ENCODE measurements around the gene ATAD5. TPM values are rescaled to one million over a fixed set of nuclear protein-coding genes. Genes with fewer than 3 reads are reported as not detected.

The ATAD5 gene
- polyA plus RNA-seq, 1 donor from 2014 or later: 6.3 TPM

DNA sequence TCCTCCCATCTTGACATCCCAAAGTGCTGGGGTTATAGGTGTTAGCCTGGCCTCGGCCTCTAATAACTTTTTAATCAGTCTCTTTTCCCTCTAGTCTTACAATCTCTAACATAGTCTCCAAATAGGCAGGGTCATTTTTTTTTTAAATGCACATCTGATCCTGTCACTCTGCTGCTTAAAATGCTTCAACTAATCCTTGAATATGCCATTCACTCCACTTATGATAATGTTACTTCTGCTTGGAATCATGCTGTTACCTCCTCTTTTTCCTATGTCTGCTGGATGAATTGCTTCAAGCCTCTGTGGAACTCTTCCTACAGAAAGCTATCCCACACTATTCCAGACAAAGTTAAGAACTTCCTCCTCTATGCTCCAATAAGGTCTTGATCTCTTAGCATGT is 30.1 kb upstream of the ATAD5 start (continued):
- TF ChIP-seq, protein P1, sequence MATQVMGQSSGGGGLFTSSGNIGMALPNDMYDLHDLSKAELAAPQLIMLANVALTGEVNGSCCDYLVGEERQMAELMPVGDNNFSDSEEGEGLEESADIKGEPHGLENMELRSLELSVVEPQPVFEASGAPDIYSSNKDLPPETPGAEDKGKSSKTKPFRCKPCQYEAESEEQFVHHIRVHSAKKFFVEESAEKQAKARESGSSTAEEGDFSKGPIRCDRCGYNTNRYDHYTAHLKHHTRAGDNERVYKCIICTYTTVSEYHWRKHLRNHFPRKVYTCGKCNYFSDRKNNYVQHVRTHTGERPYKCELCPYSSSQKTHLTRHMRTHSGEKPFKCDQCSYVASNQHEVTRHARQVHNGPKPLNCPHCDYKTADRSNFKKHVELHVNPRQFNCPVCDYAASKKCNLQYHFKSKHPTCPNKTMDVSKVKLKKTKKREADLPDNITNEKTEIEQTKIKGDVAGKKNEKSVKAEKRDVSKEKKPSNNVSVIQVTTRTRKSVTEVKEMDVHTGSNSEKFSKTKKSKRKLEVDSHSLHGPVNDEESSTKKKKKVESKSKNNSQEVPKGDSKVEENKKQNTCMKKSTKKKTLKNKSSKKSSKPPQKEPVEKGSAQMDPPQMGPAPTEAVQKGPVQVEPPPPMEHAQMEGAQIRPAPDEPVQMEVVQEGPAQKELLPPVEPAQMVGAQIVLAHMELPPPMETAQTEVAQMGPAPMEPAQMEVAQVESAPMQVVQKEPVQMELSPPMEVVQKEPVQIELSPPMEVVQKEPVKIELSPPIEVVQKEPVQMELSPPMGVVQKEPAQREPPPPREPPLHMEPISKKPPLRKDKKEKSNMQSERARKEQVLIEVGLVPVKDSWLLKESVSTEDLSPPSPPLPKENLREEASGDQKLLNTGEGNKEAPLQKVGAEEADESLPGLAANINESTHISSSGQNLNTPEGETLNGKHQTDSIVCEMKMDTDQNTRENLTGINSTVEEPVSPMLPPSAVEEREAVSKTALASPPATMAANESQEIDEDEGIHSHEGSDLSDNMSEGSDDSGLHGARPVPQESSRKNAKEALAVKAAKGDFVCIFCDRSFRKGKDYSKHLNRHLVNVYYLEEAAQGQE (IDR thresholded peaks at IDR 0.05; ENCODE audit: borderline replicate concordance): no peak
- no peak for TF ChIP-seq SMC3 (conservative IDR thresholded peaks at IDR 0.05; ENCODE audit: poor library complexity)

DNA sequence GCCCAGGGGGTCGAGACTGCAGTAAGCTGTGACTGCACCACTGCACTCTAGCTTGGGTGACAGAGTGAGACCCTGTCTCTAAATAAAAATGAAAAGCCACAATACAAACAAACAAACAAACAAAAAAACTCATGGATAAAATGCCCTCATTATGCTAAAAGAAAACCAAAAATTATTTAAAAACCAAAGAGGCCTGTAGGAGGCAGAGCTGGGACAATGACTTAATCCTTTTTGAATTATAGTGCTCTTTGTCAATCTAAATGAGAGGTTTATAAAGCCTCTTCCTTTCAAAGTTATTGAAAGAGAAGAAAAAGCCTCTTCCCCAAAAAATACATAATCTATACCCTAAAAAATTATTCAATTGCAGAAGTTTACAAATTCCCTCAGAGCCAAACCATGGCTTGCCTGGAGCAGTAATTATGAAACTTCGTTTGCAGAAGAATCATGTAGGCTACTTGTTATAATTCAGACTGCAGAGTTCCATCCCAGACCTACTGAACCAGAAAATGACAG is 25.8 kb upstream of the ATAD5 start:
- TF ChIP-seq POLR2AphosphoS5 (IDR thresholded peaks at IDR 0.05) (no peak), SMC3 (conservative IDR thresholded peaks at IDR 0.05; ENCODE audit: poor library complexity) (no peak), EP300 (conservative IDR thresholded peaks at IDR 0.05; ENCODE audit: poor library complexity, severe bottlenecking) (no peak), MXI1 (conservative IDR thresholded peaks at IDR 0.05; ENCODE audit: poor library complexity, severe bottlenecking) (no peak), TAF1 (IDR thresholded peaks at IDR 0.05; ENCODE audit: low read depth) (no peak), RAD21 (conservative IDR thresholded peaks at IDR 0.05) (no peak), EZH2 (IDR thresholded peaks at IDR 0.05; ENCODE audit: borderline replicate concordance, insufficient read depth, low read length, poor library complexity, severe bottlenecking) (no peak)
- TF ChIP-seq, protein P1 (IDR thresholded peaks at IDR 0.05; ENCODE audit: borderline replicate concordance): no peak
- TF ChIP-seq, protein P2, sequence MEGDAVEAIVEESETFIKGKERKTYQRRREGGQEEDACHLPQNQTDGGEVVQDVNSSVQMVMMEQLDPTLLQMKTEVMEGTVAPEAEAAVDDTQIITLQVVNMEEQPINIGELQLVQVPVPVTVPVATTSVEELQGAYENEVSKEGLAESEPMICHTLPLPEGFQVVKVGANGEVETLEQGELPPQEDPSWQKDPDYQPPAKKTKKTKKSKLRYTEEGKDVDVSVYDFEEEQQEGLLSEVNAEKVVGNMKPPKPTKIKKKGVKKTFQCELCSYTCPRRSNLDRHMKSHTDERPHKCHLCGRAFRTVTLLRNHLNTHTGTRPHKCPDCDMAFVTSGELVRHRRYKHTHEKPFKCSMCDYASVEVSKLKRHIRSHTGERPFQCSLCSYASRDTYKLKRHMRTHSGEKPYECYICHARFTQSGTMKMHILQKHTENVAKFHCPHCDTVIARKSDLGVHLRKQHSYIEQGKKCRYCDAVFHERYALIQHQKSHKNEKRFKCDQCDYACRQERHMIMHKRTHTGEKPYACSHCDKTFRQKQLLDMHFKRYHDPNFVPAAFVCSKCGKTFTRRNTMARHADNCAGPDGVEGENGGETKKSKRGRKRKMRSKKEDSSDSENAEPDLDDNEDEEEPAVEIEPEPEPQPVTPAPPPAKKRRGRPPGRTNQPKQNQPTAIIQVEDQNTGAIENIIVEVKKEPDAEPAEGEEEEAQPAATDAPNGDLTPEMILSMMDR (IDR thresholded peaks at IDR 0.05; ENCODE audit: poor library complexity, severe bottlenecking): no peak
- Histone ChIP-seq H2AFZ (ENCODE audit: low read depth, low read length) (no peak overlapping the region), H3K4me3 (ENCODE audit: low read length) (no peak overlapping the region), H3K9me3 (ENCODE audit: low read length) (no peaks in the 10 kb centered on the region), H3K9ac (ENCODE audit: low read length) (no peak overlapping the region), H3F3A (ENCODE audit: insufficient read depth, low read length, poor library complexity, severe bottlenecking) (no peaks in the 10 kb centered on the region), H3K9me2 (ENCODE audit: insufficient read depth, low read length) (no peaks in the 10 kb centered on the region), H3K36me3 (ENCODE audit: insufficient read depth, low read length) (no peaks in the 10 kb centered on the region), H3K4me2 (ENCODE audit: low read length) (no peak overlapping the region), H3K79me2 (replicated peaks; ENCODE audit: insufficient read depth, low read length) (no peaks in the 10 kb centered on the region), H3K27ac (ENCODE audit: low read length) (no peak overlapping the region), H4K20me1 (ENCODE audit: insufficient read depth) (no peaks in the 10 kb centered on the region), H3K27me3 (ENCODE audit: insufficient read depth, low read depth, low read length) (no peaks in the 10 kb centered on the region)

Measured in neural cell (in vitro differentiated cells).